A673 (cell line): ENCODE data around the gene LCLAT1. TPM values are rescaled to one million over a fixed set of nuclear protein-coding genes. Genes with fewer than 3 reads are reported as not detected.

Source experiments
- BruUV-seq: library from RNA; stranded (reverse); fragments of 400-500 nt; replicated peaks from 2 replicates; lab custom pipeline; 2021; lab: Mats Ljungman, UMichigan
- CTCF ChIA-PET: fragments of 300-600 bp; sonication (Branson Sonifier 250); formaldehyde crosslinking; loops from one replicate; lab custom pipeline; 2022; ENCODE audit warnings: antibody characterized with exemption; lab: Charles Lee
- POLR2A ChIA-PET: fragments of 300-600 bp; sonication (Branson Sonifier 250); formaldehyde crosslinking; loops from one replicate; lab custom pipeline; 2022; ENCODE audit warnings: antibody characterized with exemption; ENCODE audit not compliant: low non-redundant PET; lab: Charles Lee
- DNase-seq: peaks from one replicate; pipeline ENCODE4 v3.0.0-alpha.2; 2015; ENCODE audit warnings: low spot score
- H3K27ac ChIP-seq: fragments of 200-600 bp; sonication (generic); 2 replicates; pipeline ENCODE4 v1.5.1; 2016; ENCODE audit warnings: mixed run types, low read depth, mild to moderate bottlenecking, mixed read lengths, antibody characterized with exemption, low read length; ENCODE audit not compliant: poor library complexity, severe bottlenecking
- H3K27me3 ChIP-seq: fragments of 200-600 bp; sonication (generic); replicated peaks from 2 replicates; pipeline ENCODE4 v1.6.1; 2017; ENCODE audit warnings: mixed run types, low read depth, mild to moderate bottlenecking, mixed read lengths, antibody characterized with exemption, low read length; ENCODE audit not compliant: insufficient read depth, poor library complexity
- H3K36me3 ChIP-seq: fragments of 200-600 bp; sonication (generic); 2 replicates; pipeline ENCODE4 v1.6.1; 2016; ENCODE audit warnings: mixed run types, mild to moderate bottlenecking, mixed read lengths, antibody characterized with exemption, low read length; ENCODE audit not compliant: insufficient read depth, poor library complexity, severe bottlenecking
- H3K4me1 ChIP-seq: fragments of 200-600 bp; sonication (generic); 2 replicates; pipeline ENCODE4 v1.6.1; 2017; ENCODE audit warnings: mixed run types, mild to moderate bottlenecking, mixed read lengths, antibody characterized with exemption, low read length; ENCODE audit not compliant: insufficient read depth, poor library complexity, severe bottlenecking
- H3K4me3 ChIP-seq: fragments of 200-600 bp; sonication (generic); 2 replicates; pipeline ENCODE4 v1.5.1; 2016; ENCODE audit warnings: low read depth, mixed run types, mild to moderate bottlenecking, mixed read lengths, low read length; ENCODE audit not compliant: poor library complexity, severe bottlenecking
- H3K9me3 ChIP-seq: fragments of 200-600 bp; sonication (generic); 2 replicates; pipeline ENCODE4 v1.6.1; 2016; ENCODE audit warnings: mixed run types, low read depth, mild to moderate bottlenecking, mixed read lengths, antibody characterized with exemption, low read length; ENCODE audit not compliant: poor library complexity, severe bottlenecking
- CTCF ChIP-seq: fragments of 300-800, 200-600 bp; sonication (generic); conservative IDR thresholded peaks from 2 replicates; pipeline ENCODE4 v1.5.1; 2017; ENCODE audit warnings: low read depth, mild to moderate bottlenecking, antibody characterized with exemption, low read length, moderate library complexity, mixed read lengths
- EZH2 ChIP-seq: fragments of 200-600 bp; sonication (generic); IDR thresholded peaks from 2 replicates; pipeline ENCODE4 v1.6.1; 2017; ENCODE audit warnings: borderline replicate concordance, low read depth, mild to moderate bottlenecking, mixed read lengths, antibody characterized with exemption, low read length; ENCODE audit not compliant: poor library complexity, severe bottlenecking
- intact Hi-C: fragments of 100-400 bp; cut with micrococcal nuclease; formaldehyde crosslinking; loops from one replicate; pipeline ENCODE4 v1.10.0; 2022; ENCODE audit not compliant: unreplicated experiment
- total RNA-seq: library from RNA; stranded (reverse); gene quantifications from 2 replicates; pipeline ENCODE4 v1.2.3, GENCODE V29; 2021

The LCLAT1 gene
- total RNA-seq, 1 experiment from 2014 or later = 35.3 TPM

DNA sequence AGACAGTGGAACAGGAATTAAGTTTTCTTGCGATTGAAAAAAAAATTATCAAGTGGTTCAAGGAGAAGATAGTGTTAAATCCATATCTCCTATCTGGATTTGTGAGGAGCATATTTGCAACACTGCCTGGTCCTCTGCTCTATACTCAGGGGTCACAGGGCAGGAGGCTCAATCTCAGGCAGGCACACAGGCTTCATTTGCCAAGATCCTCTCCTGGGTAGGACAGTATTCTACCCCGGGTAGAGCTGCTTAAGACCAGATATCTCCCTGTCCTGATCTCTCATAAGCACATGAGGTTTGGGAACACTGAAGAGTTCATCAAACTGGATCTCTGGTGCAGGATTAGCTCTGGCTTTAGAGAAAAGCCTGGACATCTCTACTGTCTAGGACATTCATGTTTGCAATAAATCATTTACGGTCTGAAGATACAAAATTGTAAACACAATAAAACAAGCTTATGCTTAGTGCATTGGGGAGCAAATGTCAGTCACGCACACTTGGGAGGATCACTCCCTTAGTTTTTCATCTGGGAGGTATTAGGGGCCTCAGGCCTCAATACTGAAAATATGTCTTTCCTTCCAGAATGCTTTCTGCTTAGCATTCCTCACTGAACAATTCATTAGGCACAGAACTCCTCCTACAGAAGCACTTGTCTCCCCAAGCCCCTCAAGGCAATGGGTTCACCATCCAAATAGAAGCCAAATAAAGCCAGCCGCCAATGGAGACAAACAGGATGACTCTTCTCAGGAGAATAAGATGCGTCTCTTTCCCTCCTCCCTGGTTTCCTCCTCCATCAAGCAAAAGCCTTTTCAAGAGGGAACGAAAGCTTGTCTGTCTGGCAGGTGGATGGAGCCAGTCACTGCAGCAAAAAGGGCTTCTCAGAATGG lies 34.1 kb upstream of the LCLAT1 start:
- ChIA-PET CTCF (interaction anchor here (0.5 kb wide), 1 partner anchor 16 kb away, joined by 6 read pairs; no protein-coding TSS in a partner anchor), POLR2A (no interaction called here)
- DNase-seq = no peak
- Histone ChIP-seq H3K9me3 (no peaks in the 10 kb centered on the region), H3K27ac (no peak overlapping the region), H3K4me3 (no peak overlapping the region), H3K27me3 (no peaks in the 10 kb centered on the region), H3K36me3 (no peaks in the 10 kb centered on the region), H3K4me1 (no peaks in the 10 kb centered on the region)
- intact Hi-C loops = no loop called here
- no peak for TF ChIP-seq CTCF
- no peak for TF ChIP-seq EZH2
- BruUV-seq = no TSS peak

DNA sequence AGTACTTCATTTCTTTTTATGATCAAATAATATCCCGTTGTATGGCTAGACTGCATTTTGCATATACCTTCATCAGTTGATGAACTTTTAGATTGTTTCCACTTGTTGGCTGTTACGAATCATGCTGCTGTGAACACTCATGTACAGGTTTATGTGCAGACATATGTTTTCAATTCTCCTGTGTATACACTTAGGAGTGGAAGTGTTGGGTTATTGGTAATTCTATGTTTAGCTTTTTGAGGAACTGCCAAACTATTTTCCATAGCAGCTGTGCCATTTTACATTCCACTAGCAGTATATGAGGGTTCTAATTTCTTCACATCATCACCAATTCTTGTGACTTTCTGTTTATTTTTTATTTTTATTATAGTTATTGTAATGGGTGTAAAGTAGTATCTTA lies 32.1 kb upstream of the LCLAT1 start:
- Histone ChIP-seq H3K36me3 (no peaks in the 10 kb centered on the region), H3K27ac (no peak overlapping the region), H3K9me3 (no peaks in the 10 kb centered on the region), H3K27me3 (no peaks in the 10 kb centered on the region), H3K4me1 (no peaks in the 10 kb centered on the region), H3K4me3 (no peak overlapping the region)
- BruUV-seq = no TSS peak
- CTCF ChIA-PET = no interaction called here
- intact Hi-C loops = no loop called here
- TF ChIP-seq EZH2 = no peak
- no peak for TF ChIP-seq CTCF
- no peak for DNase-seq
- POLR2A ChIA-PET = no interaction called here

- Histone ChIP-seq H3K4me3 (no peak overlapping the region), H3K4me1 (peaks cover 15% of the 10 kb centered on the region), H3K27me3 (no peaks in the 10 kb centered on the region), H3K27ac (no peak overlapping the region), H3K36me3 (no peaks in the 10 kb centered on the region), H3K9me3 (no peaks in the 10 kb centered on the region)
- no TSS peak for BruUV-seq
- ChIA-PET CTCF (no interaction called here), POLR2A (no interaction called here)
- intact Hi-C loops = no loop called here
- no peak for DNase-seq
- TF ChIP-seq EZH2 (no peak), CTCF (no peak)
Measured at GRCh38 chr2:30417253-30417652, 29.8 kb upstream of the LCLAT1 start.
